Stimulated activated CD8-positive, alpha-beta memory T cell treated with anti-CD3 and anti-CD28 coated beads, Interleukin-4, amount 100 ng/mL, for 48 hours (primary cell): ENCODE measurements around the gene SGMS1.
"Not testable (repeated sequence)": the region's sequence is repeated elsewhere in the genome, so short reads cannot be mapped to it uniquely, and the experiment has no call there.

Source experiments
- DNase-seq: peaks from one replicate; pipeline ENCODE4 v3.0.0-alpha.2; 2020

The SGMS1 gene

GRCh38 chr10:50577681-50578350, 45.9 kb downstream of the SGMS1 start:
- no peak for DNase-seq

- no peak for DNase-seq
These were observed 46.7 kb downstream of the SGMS1 start for GRCh38 chr10:50577010-50577409.

GRCh38 chr10:50576245-50576815, 47.4 kb downstream of the SGMS1 start:
- no peak for DNase-seq

- DNase-seq = no peak
These were observed 48.1 kb downstream of the SGMS1 start for GRCh38 chr10:50575477-50576244.

GRCh38 chr10:50574931-50575330, 48.8 kb downstream of the SGMS1 start:
- DNase-seq = no peak

GRCh38 chr10:50574305-50574704, 49.5 kb downstream of the SGMS1 start:
- DNase-seq = no peak

- no peak for DNase-seq
These were observed 51.7 kb downstream of the SGMS1 start for GRCh38 chr10:50572017-50572491.

GRCh38 chr10:50568750-50569149, 55.0 kb downstream of the SGMS1 start:
- DNase-seq = not testable (repeated sequence)

- DNase-seq = no peak
These were observed 56.4 kb downstream of the SGMS1 start for GRCh38 chr10:50567384-50567783.

GRCh38 chr10:50566150-50566549, 57.6 kb downstream of the SGMS1 start:
- DNase-seq = no peak

GRCh38 chr10:50565301-50566083, 58.3 kb downstream of the SGMS1 start:
- no peak for DNase-seq

- DNase-seq = no peak
These were observed 59.9 kb downstream of the SGMS1 start for GRCh38 chr10:50563906-50564305.

GRCh38 chr10:50561816-50562215, 61.9 kb downstream of the SGMS1 start:
- no peak for DNase-seq

GRCh38 chr10:50561266-50561665, 62.5 kb downstream of the SGMS1 start:
- no peak for DNase-seq

GRCh38 chr10:50560370-50560769, 63.4 kb downstream of the SGMS1 start:
- DNase-seq = no peak

- DNase-seq = no peak
These were observed 65.4 kb downstream of the SGMS1 start for GRCh38 chr10:50558371-50558770.

GRCh38 chr10:50557130-50557682, 66.5 kb downstream of the SGMS1 start:
- no peak for DNase-seq

GRCh38 chr10:50556237-50557120, 67.3 kb downstream of the SGMS1 start:
- DNase-seq = no peak

GRCh38 chr10:50554995-50555568, 68.7 kb downstream of the SGMS1 start:
- no peak for DNase-seq

GRCh38 chr10:50554376-50554994, 69.3 kb downstream of the SGMS1 start:
- no peak for DNase-seq
